ENCODE measurements around the gene CHD9NB. TPM values are rescaled to one million over a fixed set of nuclear protein-coding genes. Genes with fewer than 3 reads are reported as not detected.
"Not testable (repeated sequence)": the region's sequence is repeated elsewhere in the genome, so short reads cannot be mapped to it uniquely, and the experiment has no call there.

The CHD9NB gene
- total and polyA plus RNA-seq, 4 donors = 2.5 to 25.7 (median 2.9) TPM

GRCh38 chr16:53084141-53084541 lies 31.4 kb upstream of the CHD9NB start:
- H3K27ac ChIP-seq (ENCODE audit: low read depth, low read length) = peak overlapping the region; percentile 91
- 98% methylated on average over 4 of the region's 4 CpGs for WGBS (ENCODE audit: insufficient coverage)
- peaks cover 42% of the 10 kb centered on the region for H3K4me1 ChIP-seq (ENCODE audit: control insufficient read depth, insufficient read depth, low read length)

GRCh38 chr16:53083119-53083518 lies 30.4 kb upstream of the CHD9NB start:
- DNase-seq (ENCODE audit: low read depth in 4 of 6, low spot score in 6 of 6) = no peak
- peaks cover 39% of the 10 kb centered on the region for H3K4me1 ChIP-seq (ENCODE audit: control insufficient read depth, insufficient read depth, low read length)
- H3K27me3 ChIP-seq (ENCODE audit: control insufficient read depth, insufficient read depth, low read length) = no peaks in the 10 kb centered on the region
- no peaks in the 10 kb centered on the region for H3K9me3 ChIP-seq (ENCODE audit: control insufficient read depth, insufficient read depth, low read length)
- no peak overlapping the region for H3K4me3 ChIP-seq (ENCODE audit: low read depth, low read length)
- 67% methylated on average over 1 of the region's 1 CpG for whole genome bisulfite sequencing (ENCODE audit: insufficient coverage)
- H3K36me3 ChIP-seq (ENCODE audit: control insufficient read depth, insufficient read depth, low read length) = no peaks in the 10 kb centered on the region
- no peak overlapping the region for H3K27ac ChIP-seq (ENCODE audit: low read depth, low read length)

More at GRCh38 chr16:53084141-53084541, 31.4 kb upstream of the CHD9NB start:
- DNase-seq (ENCODE audit: low read depth in 4 of 6, low spot score in 6 of 6) = no peak
- no peaks in the 10 kb centered on the region for H3K9me3 ChIP-seq (ENCODE audit: control insufficient read depth, insufficient read depth, low read length)
- H3K36me3 ChIP-seq (ENCODE audit: control insufficient read depth, insufficient read depth, low read length) = no peaks in the 10 kb centered on the region
- H3K27me3 ChIP-seq (ENCODE audit: control insufficient read depth, insufficient read depth, low read length) = no peaks in the 10 kb centered on the region
- H3K4me3 ChIP-seq (ENCODE audit: low read depth, low read length) = no peak overlapping the region

DNA sequence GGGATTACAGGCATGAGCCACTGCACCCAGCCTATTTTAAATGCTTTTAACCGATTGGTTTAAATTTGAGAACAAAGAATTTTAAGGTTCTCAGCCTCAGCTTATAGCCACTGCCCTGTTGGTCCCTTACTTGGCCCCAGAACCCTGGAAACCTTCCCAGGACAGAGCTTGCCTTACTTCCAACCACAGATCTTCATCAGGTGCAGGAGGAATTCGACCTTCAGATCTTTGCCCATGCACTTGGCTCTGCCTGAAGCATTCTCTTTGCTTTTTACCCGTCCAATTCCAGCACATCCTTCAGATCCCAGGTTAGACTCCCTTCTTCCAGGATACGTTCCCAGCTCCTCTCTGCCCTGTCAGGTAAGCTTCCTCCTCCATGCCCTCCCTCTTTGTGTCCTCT lies 29.8 kb upstream of the CHD9NB start:
- peak overlapping the region; percentile 25 for H3K27ac ChIP-seq (ENCODE audit: low read depth, low read length)
- no peaks in the 10 kb centered on the region for H3K36me3 ChIP-seq (ENCODE audit: control insufficient read depth, insufficient read depth, low read length)
- no peak for DNase-seq (ENCODE audit: low read depth in 4 of 6, low spot score in 6 of 6)
- no peaks in the 10 kb centered on the region for H3K9me3 ChIP-seq (ENCODE audit: control insufficient read depth, insufficient read depth, low read length)
- H3K4me3 ChIP-seq (ENCODE audit: low read depth, low read length) = no peak overlapping the region
- H3K4me1 ChIP-seq (ENCODE audit: control insufficient read depth, insufficient read depth, low read length) = peaks cover 39% of the 10 kb centered on the region
- H3K27me3 ChIP-seq (ENCODE audit: control insufficient read depth, insufficient read depth, low read length) = no peaks in the 10 kb centered on the region
- 91% methylated on average over 4 of the region's 4 CpGs for WGBS (ENCODE audit: insufficient coverage)

DNA sequence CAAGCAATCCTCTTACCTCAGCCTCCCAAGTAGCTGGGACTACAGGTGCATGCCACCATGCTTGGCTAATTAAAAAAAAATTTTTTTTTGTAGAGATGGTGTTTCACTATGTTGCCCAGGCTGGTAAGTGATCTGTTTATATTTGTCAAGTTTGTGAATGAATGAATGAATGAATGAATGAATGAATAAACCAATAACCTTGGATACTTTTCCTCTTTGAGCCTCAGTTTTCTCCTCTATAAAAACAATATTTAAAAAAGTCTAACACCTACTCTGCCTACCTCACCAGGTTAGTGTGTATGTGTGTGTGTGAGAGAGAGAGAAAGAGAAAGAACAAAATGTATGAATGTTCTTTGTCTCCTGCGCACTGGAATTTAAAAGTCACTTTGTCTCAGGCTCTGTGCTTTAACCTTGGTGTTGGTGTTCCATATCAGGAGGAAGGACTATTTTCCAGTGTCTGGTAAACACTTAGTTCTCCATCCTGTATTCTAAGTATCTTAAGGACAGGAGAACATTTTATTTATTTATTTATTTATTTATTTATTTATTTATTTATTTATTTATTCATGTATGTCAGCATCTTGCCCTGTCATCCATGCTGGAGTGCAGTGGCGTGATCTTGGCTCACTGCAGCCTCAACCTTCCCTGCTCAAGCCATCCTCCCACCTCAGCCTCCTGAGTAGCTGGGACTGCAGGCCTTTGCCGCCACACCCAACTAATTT lies 29.1 kb upstream of the CHD9NB start:
- DNase-seq (ENCODE audit: low read depth in 4 of 6, low spot score in 6 of 6) = no peak
- Histone ChIP-seq H3K4me3 (ENCODE audit: low read depth, low read length) (no peak overlapping the region), H3K27me3 (ENCODE audit: control insufficient read depth, insufficient read depth, low read length) (no peaks in the 10 kb centered on the region), H3K36me3 (ENCODE audit: control insufficient read depth, insufficient read depth, low read length) (no peaks in the 10 kb centered on the region), H3K9me3 (ENCODE audit: control insufficient read depth, insufficient read depth, low read length) (no peaks in the 10 kb centered on the region), H3K27ac (ENCODE audit: low read depth, low read length) (peak overlapping the region; percentile 55), H3K4me1 (ENCODE audit: control insufficient read depth, insufficient read depth, low read length) (peaks cover 39% of the 10 kb centered on the region)
- WGBS (ENCODE audit: insufficient coverage) = no CpG with 5 or more reads among the region's 3 CpGs

DNA sequence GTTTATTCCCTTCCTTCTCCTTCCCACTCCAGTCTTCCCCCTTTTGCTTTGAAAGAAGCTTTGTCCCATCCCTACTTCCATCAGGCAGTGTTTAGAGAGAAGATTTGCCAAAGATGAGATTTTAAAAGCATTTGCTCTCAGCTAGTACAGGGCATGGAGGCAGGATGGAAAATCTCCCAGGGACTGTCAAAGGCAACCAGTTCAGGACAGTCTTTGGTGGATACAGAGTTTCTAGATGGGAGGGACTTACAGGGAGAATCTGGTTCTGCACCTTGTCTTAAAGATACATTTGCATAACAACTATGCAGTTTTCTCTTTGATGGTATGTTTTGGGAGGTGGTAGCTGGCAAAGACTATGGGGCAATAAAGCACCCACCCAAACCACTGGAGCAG lies 28.3 kb upstream of the CHD9NB start:
- Histone ChIP-seq H3K27ac (ENCODE audit: low read depth, low read length) (peak overlapping the region; percentile 55), H3K4me1 (ENCODE audit: control insufficient read depth, insufficient read depth, low read length) (peaks cover 35% of the 10 kb centered on the region), H3K9me3 (ENCODE audit: control insufficient read depth, insufficient read depth, low read length) (no peaks in the 10 kb centered on the region), H3K4me3 (ENCODE audit: low read depth, low read length) (no peak overlapping the region), H3K36me3 (ENCODE audit: control insufficient read depth, insufficient read depth, low read length) (no peaks in the 10 kb centered on the region), H3K27me3 (ENCODE audit: control insufficient read depth, insufficient read depth, low read length) (no peaks in the 10 kb centered on the region)
- no peak for DNase-seq (ENCODE audit: low read depth in 4 of 6, low spot score in 6 of 6)

- 13% methylated on average over 4 of the region's 8 CpGs for WGBS (ENCODE audit: insufficient coverage)
- peak overlapping the region; percentile 55 for H3K27ac ChIP-seq (ENCODE audit: low read depth, low read length)
- H3K27me3 ChIP-seq (ENCODE audit: control insufficient read depth, insufficient read depth, low read length) = no peaks in the 10 kb centered on the region
- H3K9me3 ChIP-seq (ENCODE audit: control insufficient read depth, insufficient read depth, low read length) = no peaks in the 10 kb centered on the region
- H3K36me3 ChIP-seq (ENCODE audit: control insufficient read depth, insufficient read depth, low read length) = no peaks in the 10 kb centered on the region
- H3K4me3 ChIP-seq (ENCODE audit: low read depth, low read length) = no peak overlapping the region
- H3K4me1 ChIP-seq (ENCODE audit: control insufficient read depth, insufficient read depth, low read length) = peaks cover 31% of the 10 kb centered on the region
- DNase-seq (ENCODE audit: low read depth in 4 of 6, low spot score in 6 of 6) = peak in 4 of 6 donors; percentile 39 to 91 (median 59)
Observed at GRCh38 chr16:53080345-53081031, 27.8 kb upstream of the CHD9NB start.

DNA sequence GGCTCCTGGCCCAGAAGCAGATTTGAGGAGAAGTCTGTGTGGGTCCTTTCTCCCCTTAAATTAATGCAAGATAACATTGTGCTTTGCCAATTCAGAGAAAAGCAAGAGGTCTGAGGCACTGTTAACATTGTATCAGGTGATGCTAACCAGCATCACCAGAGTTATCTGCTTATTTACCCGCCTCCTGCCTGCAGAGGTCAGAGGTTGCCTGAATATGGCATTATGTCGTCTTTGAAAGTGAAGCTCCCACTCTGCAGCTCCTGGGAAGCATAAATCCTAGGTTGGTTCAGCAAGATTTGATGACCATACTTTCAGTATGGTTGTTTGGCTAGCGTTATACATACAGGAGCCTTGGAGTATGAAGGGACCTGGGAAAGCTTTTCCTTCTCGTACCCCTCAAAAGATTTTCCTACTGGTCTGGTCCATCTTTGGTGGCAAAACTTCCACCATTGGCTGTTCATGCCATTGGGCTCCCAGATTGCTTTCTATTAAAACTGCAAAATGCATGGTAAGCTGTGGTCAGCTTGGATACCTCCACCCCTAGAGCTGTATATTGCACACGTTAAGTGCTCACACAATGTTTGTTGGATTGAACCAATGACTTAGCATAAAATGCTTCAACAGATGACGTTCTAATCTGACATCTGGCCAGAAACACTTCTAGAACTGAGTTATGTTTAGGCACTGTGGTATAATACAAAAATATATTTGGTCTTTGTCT lies 26.2 kb upstream of the CHD9NB start:
- H3K27ac ChIP-seq (ENCODE audit: low read depth, low read length) = no peak overlapping the region
- no peak for DNase-seq (ENCODE audit: low read depth in 4 of 6, low spot score in 6 of 6)
- WGBS (ENCODE audit: insufficient coverage) = 83% methylated on average over 3 of the region's 6 CpGs

DNA sequence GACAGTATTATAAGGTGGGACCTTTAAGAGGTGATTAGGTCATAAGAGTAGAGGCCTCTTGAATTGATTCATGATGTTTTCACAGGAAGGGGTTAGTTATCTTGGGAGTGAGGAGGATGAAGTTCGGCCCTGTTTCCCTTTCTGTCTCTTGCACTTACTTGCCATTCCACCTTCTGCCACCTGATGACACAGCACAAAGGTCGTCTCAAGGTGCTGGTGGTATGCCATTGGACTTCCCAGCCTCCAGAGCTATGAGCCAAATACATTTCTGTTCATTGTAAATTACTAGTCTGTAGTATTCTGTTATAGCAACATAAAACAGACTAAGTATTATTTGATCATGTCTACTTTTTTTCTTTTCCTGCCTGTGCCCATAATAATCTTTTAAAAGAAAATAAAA lies 25.6 kb upstream of the CHD9NB start:
- DNase-seq (ENCODE audit: low read depth in 4 of 6, low spot score in 6 of 6) = no peak
- H3K4me3 ChIP-seq (ENCODE audit: low read depth, low read length) = no peak overlapping the region
- peaks cover 2% of the 10 kb centered on the region for H3K9me3 ChIP-seq (ENCODE audit: control insufficient read depth, insufficient read depth, low read length)
- H3K4me1 ChIP-seq (ENCODE audit: control insufficient read depth, insufficient read depth, low read length) = peaks cover 18% of the 10 kb centered on the region
- no peaks in the 10 kb centered on the region for H3K36me3 ChIP-seq (ENCODE audit: control insufficient read depth, insufficient read depth, low read length)
- no peaks in the 10 kb centered on the region for H3K27me3 ChIP-seq (ENCODE audit: control insufficient read depth, insufficient read depth, low read length)
- H3K27ac ChIP-seq (ENCODE audit: low read depth, low read length) = no peak overlapping the region
- WGBS (ENCODE audit: insufficient coverage) = no CpG with 5 or more reads among the region's 2 CpGs

More for the DNA sequence above, 26.2 kb upstream of the CHD9NB start:
- no peak overlapping the region for H3K4me3 ChIP-seq (ENCODE audit: low read depth, low read length)
- H3K9me3 ChIP-seq (ENCODE audit: control insufficient read depth, insufficient read depth, low read length) = peaks cover 2% of the 10 kb centered on the region
- no peaks in the 10 kb centered on the region for H3K27me3 ChIP-seq (ENCODE audit: control insufficient read depth, insufficient read depth, low read length)
- peaks cover 18% of the 10 kb centered on the region for H3K4me1 ChIP-seq (ENCODE audit: control insufficient read depth, insufficient read depth, low read length)
- no peaks in the 10 kb centered on the region for H3K36me3 ChIP-seq (ENCODE audit: control insufficient read depth, insufficient read depth, low read length)

DNA sequence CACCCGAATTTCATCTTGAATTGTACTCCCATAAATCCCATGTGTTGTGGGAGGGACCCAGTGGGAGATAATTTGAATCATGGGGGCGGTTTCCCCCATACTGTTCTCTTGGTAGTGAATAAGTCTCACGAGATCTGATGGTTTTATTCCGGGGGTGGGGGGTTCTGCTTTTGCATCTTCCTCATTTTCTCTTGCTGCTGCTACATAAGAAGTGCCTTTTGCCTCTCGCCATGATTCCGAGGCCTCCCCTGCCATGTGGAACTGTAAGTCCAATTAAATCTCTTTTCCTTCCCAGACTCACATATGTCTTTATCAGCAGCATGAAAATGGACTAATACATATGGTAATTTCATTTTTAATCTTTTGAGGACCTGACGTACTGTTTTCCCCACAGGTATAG lies 22.8 kb upstream of the CHD9NB start:
- DNase-seq (ENCODE audit: low read depth in 4 of 6, low spot score in 6 of 6) = not testable (repeated sequence)
- H3K4me1 ChIP-seq (ENCODE audit: control insufficient read depth, insufficient read depth, low read length) = peaks cover 17% of the 10 kb centered on the region
- 80% methylated on average over 1 of the region's 7 CpGs for WGBS (ENCODE audit: insufficient coverage)

More for the DNA sequence above, 22.8 kb upstream of the CHD9NB start:
- H3K36me3 ChIP-seq (ENCODE audit: control insufficient read depth, insufficient read depth, low read length); H3K27me3 ChIP-seq (ENCODE audit: control insufficient read depth, insufficient read depth, low read length); H3K9me3 ChIP-seq (ENCODE audit: control insufficient read depth, insufficient read depth, low read length); H3K27ac ChIP-seq (ENCODE audit: low read depth, low read length); H3K4me3 ChIP-seq (ENCODE audit: low read depth, low read length): not testable (repeated sequence)
